ENCODE data around the gene FERD3L.

The FERD3L gene

GRCh38 chr7:19117091-19117869, 27.9 kb downstream of the FERD3L start, which contains the start of gene TWIST1:
Gene TWIST1, minus strand, starts transcription at chr7:19117636. Its CDS starts 315 bp downstream, at chr7:19117321.
- no peak for DNase-seq (ENCODE audit: low spot score)

- DNase-seq (ENCODE audit: low spot score) = no peak
Measured at GRCh38 chr7:19116121-19117090, 28.8 kb downstream of the FERD3L start.

GRCh38 chr7:19114551-19114855, 30.7 kb downstream of the FERD3L start:
- DNase-seq (ENCODE audit: low spot score) = no peak

GRCh38 chr7:19113855-19114550, 31.2 kb downstream of the FERD3L start:
- no peak for DNase-seq (ENCODE audit: low spot score)

GRCh38 chr7:19113002-19113350, 32.2 kb downstream of the FERD3L start:
- DNase-seq (ENCODE audit: low spot score) = no peak

GRCh38 chr7:19112274-19113001, 32.8 kb downstream of the FERD3L start:
- DNase-seq (ENCODE audit: low spot score) = no peak

GRCh38 chr7:19111474-19112273, 33.5 kb downstream of the FERD3L start:
- DNase-seq (ENCODE audit: low spot score) = no peak

GRCh38 chr7:19110776-19111175, 34.4 kb downstream of the FERD3L start:
- DNase-seq (ENCODE audit: low spot score) = no peak

- DNase-seq (ENCODE audit: low spot score) = no peak
Measured at GRCh38 chr7:19110026-19110730, 35.0 kb downstream of the FERD3L start.

- no peak for DNase-seq (ENCODE audit: low spot score)
Measured at GRCh38 chr7:19109000-19109946, 35.9 kb downstream of the FERD3L start.

- DNase-seq (ENCODE audit: low spot score) = no peak
Measured at GRCh38 chr7:19107356-19108146, 37.7 kb downstream of the FERD3L start.

- DNase-seq (ENCODE audit: low spot score) = no peak
Measured at GRCh38 chr7:19107081-19107355, 38.2 kb downstream of the FERD3L start.

GRCh38 chr7:19106241-19107080, 38.8 kb downstream of the FERD3L start:
- no peak for DNase-seq (ENCODE audit: low spot score)

- no peak for DNase-seq (ENCODE audit: low spot score)
Measured at GRCh38 chr7:19105546-19105945, 39.7 kb downstream of the FERD3L start.

GRCh38 chr7:19104811-19105210, 40.4 kb downstream of the FERD3L start:
- DNase-seq (ENCODE audit: low spot score) = no peak

- DNase-seq (ENCODE audit: low spot score) = no peak
Measured at GRCh38 chr7:19102884-19103283, 42.3 kb downstream of the FERD3L start.

GRCh38 chr7:19101909-19102308, 43.3 kb downstream of the FERD3L start:
- DNase-seq (ENCODE audit: low spot score) = no peak

GRCh38 chr7:19101472-19101871, 43.7 kb downstream of the FERD3L start:
- no peak for DNase-seq (ENCODE audit: low spot score)
